Keratinocyte (primary cell): ENCODE results near the gene KIAA0586.

ENCODE experiments used
- CTCF ChIP-seq, 3 experiments: IDR thresholded peaks in 1 of 3; conservative IDR thresholded peaks in 1 of 3; optimal IDR thresholded peaks in 1 of 3; 2 replicates in 2 of 3; 3 replicates in 1 of 3; pipeline versions ENCODE3 to v1.5.1; 2011; ENCODE audit warnings: low read length in 3 of 3, mild to moderate bottlenecking in 3 of 3, moderate library complexity in 2 of 3, control low read depth in 1 of 3, inconsistent platforms in 1 of 3; ENCODE audit not compliant: insufficient read depth in 2 of 3; ENCODE audit errors: extremely low read depth in 1 of 3
- EZH2 ChIP-seq: IDR thresholded peaks from one replicate; pipeline ENCODE4 v1.6.1; 2012; ENCODE audit warnings: inconsistent platforms, mild to moderate bottlenecking, low read length, moderate library complexity

- no peak for TF ChIP-seq CTCF (optimal IDR thresholded peaks at IDR 0.05 in 1 of 3, IDR thresholded peaks at IDR 0.05 in 1 of 3, conservative IDR thresholded peaks at IDR 0.05 in 1 of 3; ENCODE audit: extremely low read depth in 1 of 3, insufficient read depth in 2 of 3, low read length in 3 of 3)
- no peak for TF ChIP-seq EZH2
These were observed 56.7 kb downstream of the KIAA0586 start for GRCh38 chr14:58484176-58484575.
